B cell (primary cell): Measurements from ENCODE around the gene FARP2. TPM values are rescaled to one million over a fixed set of nuclear protein-coding genes. Genes with fewer than 3 reads are reported as not detected.

Experiments used
- ATAC-seq: fragments of 200-7000 bp; cut with Tn5 transposase; one replicate; pipeline ENCODE4 v1.10.0; 2021; ENCODE audit warnings: low read depth, mild to moderate bottlenecking, moderate number of reproducible peaks, moderate library complexity
- CTCF ChIA-PET: fragments of 350-600 bp; sonication (Branson Sonifier 250); formaldehyde crosslinking; loops from one replicate; lab custom pipeline; 2021; ENCODE audit warnings: antibody characterized with exemption, inconsistent platforms; lab: Charles Lee
- POLR2A ChIA-PET: fragments of 350-600 bp; sonication (Branson Sonifier 250); formaldehyde crosslinking; loops from one replicate; lab custom pipeline; 2021; ENCODE audit warnings: antibody characterized with exemption; lab: Charles Lee
- DNase-seq: peaks from one replicate; pipeline ENCODE4 v3.0.0; 2013
- H2AFZ ChIP-seq: 2 replicates; pipeline ENCODE4 v1.6.1; 2012; ENCODE audit warnings: mild to moderate bottlenecking, low read depth, low read length; ENCODE audit not compliant: insufficient read depth, poor library complexity, severe bottlenecking
- H3K27ac ChIP-seq, 2 donors: 1 replicate in 1 of 2; 2 replicates in 1 of 2; pipeline ENCODE4 v1.5.1; 2012 to 2013; ENCODE audit warnings: low read length in 2 of 2, mild to moderate bottlenecking in 2 of 2, moderate library complexity in 1 of 2
- H3K27me3 ChIP-seq, 4 experiments: fragments of 200-600 bp in 1 of 4; sonication (generic) in 1 of 4; replicated peaks in 1 of 4; 1 replicate in 2 of 4; 2 replicates in 2 of 4; pipeline versions ENCODE4 v1.6.1 to v1.7.0; 2013 to 2016; ENCODE audit warnings: low read length in 3 of 4, mild to moderate bottlenecking in 2 of 4, mixed read lengths in 1 of 4, moderate library complexity in 1 of 4; ENCODE audit not compliant: insufficient read depth in 4 of 4, control insufficient read depth in 3 of 4; ENCODE audit errors: control extremely low read depth in 1 of 4
- H3K36me3 ChIP-seq, 2 experiments: replicated peaks in 1 of 2; 1 replicate in 1 of 2; 2 replicates in 1 of 2; pipeline versions ENCODE4 v1.6.1 to v1.7.1; 2013; ENCODE audit warnings: low read length in 1 of 2; ENCODE audit not compliant: insufficient read depth in 2 of 2, control insufficient read depth in 1 of 2; ENCODE audit errors: control extremely low read depth in 1 of 2, extremely low read depth in 1 of 2
- H3K4me1 ChIP-seq, 2 donors: fragments of 200-600 bp in 1 of 2; sonication (generic) in 1 of 2; 1 replicate in 1 of 2; 2 replicates in 1 of 2; pipeline versions ENCODE4 v1.5.1 to v1.6.1; 2013 to 2017; ENCODE audit warnings: low read length in 2 of 2; ENCODE audit not compliant: control insufficient read depth in 2 of 2, insufficient read depth in 2 of 2
- H3K4me2 ChIP-seq: replicated peaks from 2 replicates; pipeline ENCODE3; 2012; ENCODE audit warnings: mild to moderate bottlenecking, low read depth, low read length; ENCODE audit not compliant: poor library complexity, severe bottlenecking
- H3K4me3 ChIP-seq, 5 experiments: fragments of 200-600 bp in 1 of 5; sonication (generic) in 1 of 5; 1 replicate in 3 of 5; 2 replicates in 2 of 5; pipeline versions ENCODE4 v1.5.1 to v1.7.0; 2011 to 2016; ENCODE audit warnings: low read length in 4 of 5, mild to moderate bottlenecking in 4 of 5, low read depth in 2 of 5, control low read depth in 1 of 5, moderate library complexity in 1 of 5; ENCODE audit not compliant: insufficient read depth in 1 of 5; ENCODE audit errors: control extremely low read depth in 1 of 5, extremely low read depth in 1 of 5
- H3K79me2 ChIP-seq: fragments of 200-600 bp; sonication (generic); one replicate; pipeline ENCODE4 v1.6.0; 2016; ENCODE audit warnings: low read length; ENCODE audit not compliant: control insufficient read depth, insufficient read depth
- H3K9ac ChIP-seq: fragments of 200-600 bp; sonication (generic); 2 replicates; pipeline ENCODE4 v1.6.1; 2017; ENCODE audit warnings: mild to moderate bottlenecking, low read length, moderate library complexity
- H3K9me3 ChIP-seq, 3 donors: one replicate each; pipeline versions ENCODE4 v1.6.1 to v1.7.1; 2013; ENCODE audit warnings: low read length in 2 of 3; ENCODE audit not compliant: control insufficient read depth in 2 of 3, insufficient read depth in 1 of 3; ENCODE audit errors: control extremely low read depth in 1 of 3
- H4K20me1 ChIP-seq: 2 replicates; pipeline ENCODE4 v1.6.0; 2012; ENCODE audit warnings: mild to moderate bottlenecking, low read length; ENCODE audit not compliant: insufficient read depth, control insufficient read depth, poor library complexity, severe bottlenecking
- H3K27ac Mint-ChIP-seq: one replicate; pipeline ENCODE4 v1.8.0; 2021; ENCODE audit warnings: mixed read lengths
- H3K27me3 Mint-ChIP-seq: one replicate; pipeline ENCODE4 v1.8.0; 2021; ENCODE audit warnings: mixed read lengths
- H3K4me1 Mint-ChIP-seq: one replicate; pipeline ENCODE4 v1.8.0; 2021; ENCODE audit warnings: mixed read lengths
- H3K4me3 Mint-ChIP-seq: one replicate; pipeline ENCODE4 v1.8.0; 2021; ENCODE audit warnings: mixed read lengths
- H3K9me3 Mint-ChIP-seq: one replicate; pipeline ENCODE4 v1.8.0; 2022; ENCODE audit warnings: mixed read lengths; ENCODE audit not compliant: insufficient read depth
- CTCF ChIP-seq: fragments of 200-600 bp; IDR thresholded peaks from one replicate; pipeline ENCODE4 v1.8.0; 2022; ENCODE audit warnings: antibody characterized with exemption, mild to moderate bottlenecking
- EZH2 ChIP-seq: IDR thresholded peaks from 2 replicates; pipeline ENCODE4 v1.6.1; 2012; ENCODE audit warnings: borderline replicate concordance, low read depth, mild to moderate bottlenecking, moderate library complexity, low read length; ENCODE audit not compliant: insufficient read depth, poor library complexity, severe bottlenecking
- WGBS: methylation state at CpG from one replicate; pipeline ENCODE4 v1.1.5; 2013; ENCODE audit warnings: missing lambda C conversion rate; ENCODE audit not compliant: insufficient coverage; 5-methylcytosine and 5-hydroxymethylcytosine counted together
- intact Hi-C: fragments of 100-400 bp; cut with micrococcal nuclease; formaldehyde crosslinking; loops from one replicate; pipeline ENCODE4 v1.10.0; 2022
- polyA plus RNA-seq: library from polyadenylated mRNA; depleted of rRNA; stranded (reverse); fragments of >200 nt; gene quantifications from 2 replicates; pipeline ENCODE4 v1.2.3, GENCODE V29; 2012
- total RNA-seq, 2 donors: library from RNA; stranded (reverse); fragments of 120-200 nt in 1 of 2; gene quantifications; 1 replicate in 1 of 2; 2 replicates in 1 of 2; pipeline versions ENCODE4 v1.2.3 to v1.2.4, GENCODE V29; 2013 to 2022

Gene FARP2
- total and polyA plus RNA-seq, 2 donors (not counting 1 experiment from before 2014, with no cell fraction given): 37.1 to 114 TPM

GRCh38 chr2:241315093-241315878, 40.8 kb upstream of the FARP2 start, which contains the start of gene HDLBP:
TSS of gene HDLBP (minus strand) at chr2:241315672. CDS start at chr2:241266869, 48,803 bp downstream.
- CTCF ChIA-PET: interaction anchor here (0.8 to 2.2 kb wide), 11 partner anchors 12 to 387 kb away, joined by 3 to 7 read pairs (median 4); partner anchors contain the start of genes ATG4B, ING5 and THAP4
- H3K4me3 Mint-ChIP-seq: peak within 1 kb of the TSS; percentile 95
- Histone ChIP-seq H4K20me1 (peaks cover 40% of the 10 kb centered on the region), H3K9me3 (no peaks in the 10 kb centered on the region), H3K4me1 (peaks cover 43 to 47% of the 10 kb centered on the region in 2 donors), H3K4me2 (peak within 1 kb of the TSS; percentile 83), H3K27me3 (no peaks in the 10 kb centered on the region), H3K27ac (peak within 1 kb of the TSS; percentile 98 to 99), H3K79me2 (peaks cover 90% of the 10 kb centered on the region), H3K9ac (peak within 1 kb of the TSS; percentile 97), H2AFZ (peak within 1 kb of the TSS; percentile 86), H3K36me3 (peaks cover 0 to 4% of the 10 kb centered on the region in 2 experiments), H3K4me3 (peak within 1 kb of the TSS; percentile 90 to 99 (median 91))
- no peaks in the 10 kb centered on the region for H3K27me3 Mint-ChIP-seq
- intact Hi-C loops: loop anchor here (1.0 to 5.0 kb wide), 7 partner anchors 41 to 754 kb away; partner anchors contain the start of genes ATG4B, DTYMK, DUSP28 and FARP2
- peaks cover 72% of the 10 kb centered on the region for H3K4me1 Mint-ChIP-seq
- no peaks in the 10 kb centered on the region for H3K9me3 Mint-ChIP-seq
- peak; percentile 100 for DNase-seq
- ATAC-seq: peak; percentile 69
- 2% methylated on average over 62 of the region's 73 CpGs for WGBS
- POLR2A ChIA-PET: interaction anchor here (0.5 to 2.7 kb wide), 13 partner anchors 8 to 749 kb away, joined by 3 to 16 read pairs (median 5); partner anchors contain the start of genes CAPN10 and FARP2
- peak within 1 kb of the TSS; percentile 99 for H3K27ac Mint-ChIP-seq
- TF ChIP-seq EZH2 (no peak), CTCF (peak; percentile 39)
